DND-41 (cell line): ENCODE data around the gene RAB43.
"Not testable (repeated sequence)": the region's sequence is repeated elsewhere in the genome, so short reads cannot be mapped to it uniquely, and the experiment has no call there.

Experiments used
- ATAC-seq: fragments of 200-7000 bp; cut with Tn5 transposase; 3 replicates; pipeline ENCODE4 v1.9.1; 2021; ENCODE audit warnings: low read depth; ENCODE audit not compliant: insufficient read depth
- DNase-seq: peaks from one replicate; pipeline ENCODE4 v3.0.0-alpha.2; 2020
- H2AFZ ChIP-seq: 2 replicates; pipeline ENCODE4 v1.6.0; 2012; ENCODE audit warnings: low read depth, low read length
- H3K27ac ChIP-seq: 2 replicates; pipeline ENCODE4 v1.5.1; 2012; ENCODE audit warnings: low read length, inconsistent platforms
- H3K27me3 ChIP-seq: fragments of 200-600 bp; sonication (generic); 2 replicates; pipeline ENCODE4 v1.6.0; 2012; ENCODE audit warnings: low read length, mild to moderate bottlenecking, inconsistent platforms; ENCODE audit not compliant: insufficient read depth, poor library complexity
- H3K36me3 ChIP-seq: 2 replicates; pipeline ENCODE4 v1.5.1; 2012; ENCODE audit warnings: low read length, inconsistent platforms; ENCODE audit not compliant: insufficient read depth
- H3K4me1 ChIP-seq: 2 replicates; pipeline ENCODE4 v1.5.1; 2012; ENCODE audit warnings: mild to moderate bottlenecking, low read length; ENCODE audit not compliant: insufficient read depth
- H3K4me2 ChIP-seq: 2 replicates; pipeline ENCODE4 v1.6.0; 2012; ENCODE audit warnings: mild to moderate bottlenecking, moderate library complexity, low read length, inconsistent platforms; ENCODE audit not compliant: insufficient read depth
- H3K4me3 ChIP-seq, 2 experiments: fragments of 200-600 bp in 1 of 2; shearing (Covaris generic) in 1 of 2; 2 replicates each; pipeline ENCODE4 v1.5.1; 2012 to 2016; ENCODE audit warnings: inconsistent platforms in 2 of 2, low read length in 2 of 2, mild to moderate bottlenecking in 2 of 2, low read depth in 1 of 2, moderate library complexity in 1 of 2
- H3K79me2 ChIP-seq: 2 replicates; pipeline ENCODE4 v1.6.0; 2012; ENCODE audit warnings: low read length, inconsistent platforms; ENCODE audit not compliant: insufficient read depth
- H3K9ac ChIP-seq: 2 replicates; pipeline ENCODE4 v1.6.0; 2012; ENCODE audit warnings: low read depth, mild to moderate bottlenecking, inconsistent platforms, low read length, moderate library complexity
- H3K9me3 ChIP-seq: 2 replicates; pipeline ENCODE4 v1.5.1; 2012; ENCODE audit warnings: low read length, moderate library complexity, mild to moderate bottlenecking, inconsistent platforms; ENCODE audit not compliant: insufficient read depth, severe bottlenecking
- H4K20me1 ChIP-seq: 2 replicates; pipeline ENCODE4 v1.6.0; 2012; ENCODE audit warnings: low read length; ENCODE audit not compliant: insufficient read depth
- EZH2 ChIP-seq: IDR thresholded peaks from 3 replicates; pipeline ENCODE4 v1.6.1; 2012; ENCODE audit warnings: borderline replicate concordance, low read depth, mild to moderate bottlenecking, moderate library complexity, low read length, inconsistent platforms; ENCODE audit not compliant: severe bottlenecking
- TF ChIP-seq, protein P1 (sequence below): IDR thresholded peaks from 2 replicates; pipeline ENCODE4 v1.5.1; 2012; ENCODE audit warnings: borderline replicate concordance, low read length, moderate library complexity, mild to moderate bottlenecking; ENCODE audit not compliant: poor library complexity, severe bottlenecking; ENCODE audit errors: extremely low read depth

RAB43 gene

DNA sequence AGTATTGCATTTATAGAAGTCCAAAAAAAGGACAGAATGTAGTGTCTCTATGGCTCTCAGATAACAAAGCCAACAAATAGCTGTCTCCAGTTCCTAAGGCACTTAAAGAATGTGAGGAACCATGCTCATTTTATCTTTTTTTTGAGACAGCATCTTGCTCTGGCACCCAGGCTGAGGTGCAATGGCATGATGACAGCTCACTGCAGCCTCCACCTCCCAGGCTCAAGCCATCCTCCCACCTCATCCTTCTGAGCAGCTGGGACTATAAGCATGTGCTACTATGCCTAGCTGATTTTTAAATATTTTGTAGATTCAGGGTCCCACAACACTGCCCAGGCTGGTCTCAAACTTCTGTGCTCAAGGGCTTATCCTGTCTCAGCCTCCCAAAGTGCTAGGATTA is 23.2 kb upstream of the RAB43 start:
- Histone ChIP-seq H4K20me1 (no peaks in the 10 kb centered on the region), H3K9me3 (no peaks in the 10 kb centered on the region), H3K36me3 (peaks cover 64% of the 10 kb centered on the region), H3K79me2 (no peaks in the 10 kb centered on the region), H3K4me3 (no peak overlapping the region), H3K4me2 (no peak overlapping the region), H3K9ac (no peak overlapping the region), H2AFZ (no peak overlapping the region), H3K4me1 (no peaks in the 10 kb centered on the region), H3K27me3 (no peaks in the 10 kb centered on the region), H3K27ac (no peak overlapping the region)
- no peak for ATAC-seq
- no peak for DNase-seq
- TF ChIP-seq EZH2 = no peak
- TF ChIP-seq, protein P1, sequence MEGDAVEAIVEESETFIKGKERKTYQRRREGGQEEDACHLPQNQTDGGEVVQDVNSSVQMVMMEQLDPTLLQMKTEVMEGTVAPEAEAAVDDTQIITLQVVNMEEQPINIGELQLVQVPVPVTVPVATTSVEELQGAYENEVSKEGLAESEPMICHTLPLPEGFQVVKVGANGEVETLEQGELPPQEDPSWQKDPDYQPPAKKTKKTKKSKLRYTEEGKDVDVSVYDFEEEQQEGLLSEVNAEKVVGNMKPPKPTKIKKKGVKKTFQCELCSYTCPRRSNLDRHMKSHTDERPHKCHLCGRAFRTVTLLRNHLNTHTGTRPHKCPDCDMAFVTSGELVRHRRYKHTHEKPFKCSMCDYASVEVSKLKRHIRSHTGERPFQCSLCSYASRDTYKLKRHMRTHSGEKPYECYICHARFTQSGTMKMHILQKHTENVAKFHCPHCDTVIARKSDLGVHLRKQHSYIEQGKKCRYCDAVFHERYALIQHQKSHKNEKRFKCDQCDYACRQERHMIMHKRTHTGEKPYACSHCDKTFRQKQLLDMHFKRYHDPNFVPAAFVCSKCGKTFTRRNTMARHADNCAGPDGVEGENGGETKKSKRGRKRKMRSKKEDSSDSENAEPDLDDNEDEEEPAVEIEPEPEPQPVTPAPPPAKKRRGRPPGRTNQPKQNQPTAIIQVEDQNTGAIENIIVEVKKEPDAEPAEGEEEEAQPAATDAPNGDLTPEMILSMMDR = no peak

DNA sequence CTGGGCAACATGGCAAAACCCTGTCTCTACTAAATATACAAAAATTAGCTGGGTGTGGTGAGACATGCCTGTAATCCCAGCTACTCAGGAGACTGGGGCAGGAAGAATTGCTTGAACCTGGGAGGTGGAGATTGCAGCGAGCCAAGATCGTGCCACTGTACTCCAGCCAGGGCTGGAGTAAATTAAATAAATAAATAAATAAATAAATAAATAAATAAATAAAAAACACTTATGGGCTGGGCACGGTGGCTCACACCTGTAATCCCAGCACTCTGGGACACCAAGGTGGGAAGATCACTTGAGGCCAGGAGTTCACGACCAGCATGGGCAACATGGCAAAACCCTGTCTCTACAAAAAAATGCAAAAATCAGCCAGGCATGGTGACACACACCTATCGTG is 19.4 kb upstream of the RAB43 start:
- peaks cover 62% of the 10 kb centered on the region for H3K36me3 ChIP-seq
- not testable (repeated sequence) for ATAC-seq

DNA sequence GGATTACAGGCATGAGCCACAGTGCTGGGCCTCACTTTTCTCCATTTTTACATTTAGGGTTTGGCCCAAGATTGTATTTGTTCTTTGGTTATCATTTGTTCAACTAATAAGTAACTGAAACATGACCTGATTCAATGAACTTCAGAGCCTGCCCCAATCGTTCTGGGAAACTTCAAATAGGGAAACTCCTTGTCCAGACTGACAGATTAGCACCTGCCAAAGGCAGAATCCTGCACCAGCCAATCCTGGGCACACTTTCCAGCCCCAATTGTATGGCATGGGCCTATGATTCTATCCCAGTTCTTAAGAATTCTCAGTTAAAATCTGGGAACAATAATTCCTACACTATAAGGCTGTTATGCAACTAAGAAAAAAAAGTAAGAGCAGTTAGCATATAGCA is 18.3 kb upstream of the RAB43 start:
- Histone ChIP-seq H2AFZ (no peak overlapping the region), H3K4me2 (no peak overlapping the region), H3K27ac (no peak overlapping the region), H3K79me2 (no peaks in the 10 kb centered on the region), H3K4me1 (no peaks in the 10 kb centered on the region), H3K4me3 (no peak overlapping the region), H4K20me1 (no peaks in the 10 kb centered on the region), H3K27me3 (no peaks in the 10 kb centered on the region), H3K9me3 (no peaks in the 10 kb centered on the region), H3K9ac (no peak overlapping the region), H3K36me3 (peaks cover 55% of the 10 kb centered on the region)
- ATAC-seq = no peak
- no peak for TF ChIP-seq EZH2
- TF ChIP-seq, protein P1 = no peak
- no peak for DNase-seq

More for the DNA sequence above, 19.4 kb upstream of the RAB43 start:
- not testable (repeated sequence) for H2AFZ ChIP-seq, H3K4me3 ChIP-seq, H4K20me1 ChIP-seq, H3K27ac ChIP-seq, H3K9ac ChIP-seq, H3K79me2 ChIP-seq, H3K4me1 ChIP-seq, H3K27me3 ChIP-seq, H3K9me3 ChIP-seq, DNase-seq, H3K4me2 ChIP-seq

DNA sequence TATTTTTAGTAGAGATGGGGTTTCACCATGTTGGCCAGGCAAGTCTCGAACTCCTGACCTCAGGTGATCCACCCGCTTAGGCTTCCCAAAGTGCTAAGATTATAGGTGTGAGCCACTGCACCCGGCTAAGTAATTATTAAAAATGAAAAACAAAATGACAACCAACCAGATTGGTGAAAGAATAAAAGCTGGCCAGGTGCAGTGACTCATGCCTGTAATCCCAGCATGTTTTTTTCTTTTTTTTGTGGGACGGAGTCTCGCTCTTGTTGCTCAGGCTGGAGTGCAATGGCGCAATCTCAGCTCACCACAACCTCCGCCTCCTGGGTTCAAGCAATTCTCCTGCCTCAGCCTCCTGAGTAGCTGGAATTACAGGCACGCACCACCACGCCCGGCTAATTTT is 14.7 kb upstream of the RAB43 start:
- DNase-seq, ATAC-seq: not testable (repeated sequence)
- H3K36me3 ChIP-seq = peaks cover 67% of the 10 kb centered on the region

More for the DNA sequence above, 14.7 kb upstream of the RAB43 start:
- H3K4me1 ChIP-seq, H3K79me2 ChIP-seq, H2AFZ ChIP-seq, H3K27me3 ChIP-seq, H3K27ac ChIP-seq, H3K9ac ChIP-seq, H4K20me1 ChIP-seq, H3K9me3 ChIP-seq, H3K4me2 ChIP-seq, H3K4me3 ChIP-seq: not testable (repeated sequence)
